Activated CD8-positive, alpha-beta T cell treated with anti-CD3 and anti-CD28 coated beads, Interleukin-2, amount 10 ng/mL, durations not matched to agents 7 days and 5 days (primary cell): ENCODE results near the gene KRAS. TPM values are rescaled to one million over a fixed set of nuclear protein-coding genes. Genes with fewer than 3 reads are reported as not detected.

Source experiments
- ATAC-seq: fragments of 150-1000 bp; cut with Tn5 transposase; one replicate; pipeline ENCODE4 v1.10.0; 2021; ENCODE audit warnings: moderate library complexity
- CTCF ChIA-PET: fragments of 350-600 bp; sonication (Branson Sonifier 250); formaldehyde crosslinking; loops from one replicate; lab custom pipeline; 2021; ENCODE audit warnings: antibody characterized with exemption; lab: Charles Lee
- POLR2A ChIA-PET: fragments of 350-600 bp; sonication (Branson Sonifier 250); formaldehyde crosslinking; loops from one replicate; lab custom pipeline; 2021; ENCODE audit warnings: antibody characterized with exemption; lab: Charles Lee
- DNase-seq: peaks from one replicate; pipeline ENCODE4 v3.0.0-alpha.2; 2020
- H3K27ac Mint-ChIP-seq: one replicate; pipeline ENCODE4 v1.8.0; 2021; ENCODE audit warnings: mild to moderate bottlenecking, mixed read lengths
- H3K27me3 Mint-ChIP-seq: one replicate; pipeline ENCODE4 v1.8.0; 2021; ENCODE audit warnings: low read depth, mixed read lengths
- H3K36me3 Mint-ChIP-seq: one replicate; pipeline ENCODE4 v1.8.0; 2021; ENCODE audit warnings: low read depth, mixed read lengths
- H3K4me1 Mint-ChIP-seq: one replicate; pipeline ENCODE4 v1.8.0; 2021; ENCODE audit warnings: low read depth, mixed read lengths
- H3K4me3 Mint-ChIP-seq: one replicate; pipeline ENCODE4 v1.8.0; 2021; ENCODE audit warnings: mild to moderate bottlenecking, mixed read lengths
- H3K9me3 Mint-ChIP-seq: one replicate; pipeline ENCODE4 v1.8.0; 2022; ENCODE audit warnings: mixed read lengths; ENCODE audit not compliant: insufficient read depth
- total RNA-seq, 2 experiments: library from RNA; stranded (reverse); gene quantifications; one replicate each; pipeline ENCODE4 v1.2.3, GENCODE V29; 2021

Gene KRAS
- total RNA-seq, 2 experiments from 2014 or later = 33.4 to 37.6 TPM

DNA sequence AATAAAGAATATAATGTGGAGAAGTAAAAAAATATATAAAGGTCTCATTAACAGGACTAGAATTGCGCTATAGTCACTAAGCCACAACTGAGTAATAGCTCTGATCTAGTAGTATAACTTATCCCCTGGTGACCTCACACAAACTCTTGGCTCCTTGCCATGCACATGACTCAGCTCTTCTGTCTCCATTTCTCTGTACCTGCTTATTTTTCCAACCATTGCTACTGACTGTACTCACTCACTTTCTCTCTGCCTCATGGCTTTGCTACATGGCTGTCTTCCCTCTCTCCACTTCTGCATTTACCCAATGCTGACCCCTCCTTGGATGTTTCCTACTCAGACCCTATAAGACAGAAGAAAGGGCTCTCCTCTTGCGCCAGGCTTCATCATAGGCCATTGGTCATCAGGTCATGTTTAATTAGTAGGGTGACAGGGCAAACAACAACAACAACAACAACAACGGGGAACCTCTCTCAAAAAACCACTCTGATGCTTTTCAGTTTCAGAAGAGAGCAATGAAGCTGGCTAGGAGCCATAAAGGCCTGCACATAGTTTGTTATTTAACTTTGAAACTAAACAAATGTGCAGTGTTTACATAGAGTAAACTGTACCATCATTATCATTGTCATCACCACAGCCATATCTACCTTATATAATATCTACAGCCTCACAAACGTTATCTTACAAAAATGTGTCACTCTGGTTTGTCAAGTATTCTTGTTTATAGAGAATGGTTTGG is 25.6 kb upstream of the KRAS start:
- Mint-ChIP-seq H3K27me3 (no peaks in the 10 kb centered on the region), H3K9me3 (no peaks in the 10 kb centered on the region), H3K27ac (no peak overlapping the region), H3K4me3 (no peak overlapping the region), H3K4me1 (peaks cover 23% of the 10 kb centered on the region), H3K36me3 (peaks cover 2% of the 10 kb centered on the region)
- CTCF ChIA-PET = no interaction called here
- DNase-seq = no peak
- no peak for ATAC-seq
- POLR2A ChIA-PET = no interaction called here

DNA sequence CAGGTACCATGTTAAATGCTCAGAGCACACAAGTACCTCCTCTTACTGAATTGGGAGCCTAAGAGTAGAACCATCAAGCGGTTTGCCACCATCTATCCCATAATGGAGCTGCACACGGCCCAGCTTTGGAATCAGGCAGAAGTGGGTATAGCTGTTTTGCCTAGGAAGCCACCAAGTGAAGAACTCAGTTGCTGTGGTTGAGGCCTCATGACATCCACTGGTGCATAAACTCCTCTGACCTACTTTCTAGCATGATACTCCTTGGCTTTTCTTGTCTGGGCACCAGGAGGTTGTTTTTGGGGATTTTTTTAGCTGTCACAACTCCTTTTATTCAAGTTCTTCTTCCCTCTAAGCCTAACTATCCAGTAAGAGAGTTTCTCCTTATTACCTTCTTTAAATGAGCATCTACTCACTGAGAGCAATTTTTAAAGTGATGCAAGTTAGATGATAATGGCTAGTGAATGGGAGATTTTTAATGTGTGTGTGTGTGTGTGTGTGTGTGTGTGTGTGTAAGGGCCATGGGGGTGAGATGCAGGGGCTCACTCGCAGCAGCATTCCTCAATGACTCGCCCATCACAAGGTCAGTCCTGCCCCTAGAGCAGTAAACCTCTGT is 20.9 kb upstream of the KRAS start:
- no peak for DNase-seq
- no peak for ATAC-seq
- Mint-ChIP-seq H3K4me3 (no peak overlapping the region), H3K27me3 (no peaks in the 10 kb centered on the region), H3K36me3 (no peaks in the 10 kb centered on the region), H3K9me3 (no peaks in the 10 kb centered on the region), H3K4me1 (peaks cover 11% of the 10 kb centered on the region), H3K27ac (no peak overlapping the region)
- POLR2A ChIA-PET = no interaction called here
- CTCF ChIA-PET = interaction anchor here (0.9 kb wide), 1 partner anchor 64 kb away, joined by 3 read pairs; no protein-coding TSS in a partner anchor

DNA sequence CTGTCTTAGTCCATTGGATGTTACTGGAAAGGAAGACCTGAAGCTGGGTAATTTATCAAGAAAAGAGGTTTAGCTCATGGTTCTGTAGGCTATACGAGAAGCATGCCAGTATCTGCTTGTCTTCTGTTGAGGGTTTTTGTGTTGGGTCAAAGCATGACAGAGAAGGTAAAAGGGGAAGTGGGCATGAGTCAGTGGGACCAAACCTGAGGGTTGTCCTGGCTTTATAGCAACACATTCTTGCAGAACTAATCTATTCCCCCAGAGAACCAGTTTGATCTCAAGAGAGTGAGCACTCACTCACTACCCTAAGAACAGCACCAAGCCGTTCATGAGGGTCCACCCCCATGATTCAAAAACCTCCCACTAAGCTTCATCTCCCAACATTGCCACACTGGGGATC is 19.0 kb upstream of the KRAS start:
- H3K27me3 Mint-ChIP-seq = no peaks in the 10 kb centered on the region
- H3K36me3 Mint-ChIP-seq = no peaks in the 10 kb centered on the region
- ChIA-PET POLR2A (no interaction called here), CTCF (interaction anchor here (1.7 kb wide), 1 partner anchor 28 kb away, joined by 5 read pairs; no protein-coding TSS in a partner anchor)
- DNase-seq (no peak), ATAC-seq (no peak)
- no peak overlapping the region for H3K27ac Mint-ChIP-seq
- H3K9me3 Mint-ChIP-seq = no peaks in the 10 kb centered on the region
- H3K4me3 Mint-ChIP-seq = no peak overlapping the region
- H3K4me1 Mint-ChIP-seq = peaks cover 8% of the 10 kb centered on the region

DNA sequence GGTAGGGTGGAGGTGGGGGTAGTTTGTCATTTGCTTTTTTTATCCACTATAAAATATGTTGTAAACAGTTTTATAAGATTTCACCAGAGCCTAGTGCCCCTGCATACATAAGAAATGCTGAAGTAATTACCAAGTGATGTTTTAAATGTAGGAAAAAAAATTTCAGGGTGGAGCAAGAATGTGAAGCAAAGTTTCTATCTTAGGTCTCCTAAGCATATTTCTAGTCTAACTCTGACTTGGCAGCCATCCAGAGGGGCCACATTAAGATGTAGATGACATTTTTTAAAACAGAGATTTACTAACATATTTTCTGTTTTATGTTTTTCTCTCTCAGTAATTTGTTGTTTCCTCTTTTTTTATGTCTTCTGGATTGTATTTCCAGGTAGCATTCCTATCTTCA is 15.8 kb upstream of the KRAS start:
- H3K9me3 Mint-ChIP-seq = no peaks in the 10 kb centered on the region
- H3K4me3 Mint-ChIP-seq = no peak overlapping the region
- ATAC-seq (no peak), DNase-seq (no peak)
- CTCF ChIA-PET = no interaction called here
- no peaks in the 10 kb centered on the region for H3K36me3 Mint-ChIP-seq
- no peak overlapping the region for H3K27ac Mint-ChIP-seq
- no peaks in the 10 kb centered on the region for H3K27me3 Mint-ChIP-seq
- POLR2A ChIA-PET = interaction anchor here (1.3 kb wide), 1 partner anchor 15 kb away, joined by 3 read pairs; the partner anchor contains the start of gene KRAS
- H3K4me1 Mint-ChIP-seq = peaks cover 8% of the 10 kb centered on the region

DNA sequence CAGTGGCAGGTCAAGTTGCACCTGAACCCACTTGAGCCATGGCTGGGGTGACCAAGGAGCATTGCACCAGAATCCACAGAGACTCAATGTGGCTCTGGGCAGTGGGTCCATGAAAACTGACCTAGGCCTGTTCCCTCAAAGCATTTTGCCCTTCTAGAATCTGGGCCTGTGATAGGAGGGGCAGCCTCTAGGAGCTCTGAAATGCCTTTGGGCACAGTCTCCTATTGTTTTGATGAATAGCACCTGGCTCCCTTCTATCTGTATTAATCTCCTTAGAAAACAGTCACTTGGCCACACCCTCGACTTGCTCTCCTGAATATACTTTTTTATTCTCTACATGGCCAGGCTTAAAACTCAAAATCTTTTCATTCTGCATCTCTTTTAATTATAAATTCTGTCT is 14.1 kb upstream of the KRAS start:
- ATAC-seq = no peak
- Mint-ChIP-seq H3K36me3 (no peaks in the 10 kb centered on the region), H3K4me3 (no peak overlapping the region), H3K27ac (no peak overlapping the region), H3K4me1 (peaks cover 5% of the 10 kb centered on the region), H3K27me3 (no peaks in the 10 kb centered on the region), H3K9me3 (no peaks in the 10 kb centered on the region)
- ChIA-PET POLR2A (no interaction called here), CTCF (interaction anchor here (0.9 kb wide), 1 partner anchor 23 kb away, joined by 5 read pairs; no protein-coding TSS in a partner anchor)
- no peak for DNase-seq

DNA sequence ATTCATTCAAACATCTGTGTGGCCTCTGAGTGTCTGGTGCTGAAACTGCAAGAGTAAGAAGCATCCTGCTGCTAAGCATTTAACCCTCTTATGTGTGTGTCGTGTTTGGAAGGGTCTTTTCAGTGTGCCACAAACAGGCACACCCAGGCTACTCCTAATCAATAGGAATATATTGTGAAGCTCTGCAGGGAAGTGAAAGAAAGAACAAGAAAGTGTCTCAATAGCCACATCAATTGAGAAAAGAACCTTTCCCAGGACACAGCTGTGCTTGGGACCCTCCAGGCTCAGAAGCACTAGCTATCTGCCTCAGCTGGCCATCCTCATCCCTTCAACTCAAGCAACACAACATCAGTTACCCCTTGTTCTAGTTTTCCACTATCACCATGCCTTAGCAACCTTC is 13.4 kb upstream of the KRAS start:
- no peaks in the 10 kb centered on the region for H3K36me3 Mint-ChIP-seq
- ATAC-seq (no peak), DNase-seq (no peak)
- ChIA-PET CTCF (interaction anchor here (1.4 kb wide), 1 partner anchor 23 kb away, joined by 5 read pairs; no protein-coding TSS in a partner anchor), POLR2A (no interaction called here)
- no peaks in the 10 kb centered on the region for H3K4me1 Mint-ChIP-seq
- H3K27me3 Mint-ChIP-seq = no peaks in the 10 kb centered on the region
- H3K9me3 Mint-ChIP-seq = no peaks in the 10 kb centered on the region
- H3K4me3 Mint-ChIP-seq = no peak overlapping the region
- no peak overlapping the region for H3K27ac Mint-ChIP-seq

DNA sequence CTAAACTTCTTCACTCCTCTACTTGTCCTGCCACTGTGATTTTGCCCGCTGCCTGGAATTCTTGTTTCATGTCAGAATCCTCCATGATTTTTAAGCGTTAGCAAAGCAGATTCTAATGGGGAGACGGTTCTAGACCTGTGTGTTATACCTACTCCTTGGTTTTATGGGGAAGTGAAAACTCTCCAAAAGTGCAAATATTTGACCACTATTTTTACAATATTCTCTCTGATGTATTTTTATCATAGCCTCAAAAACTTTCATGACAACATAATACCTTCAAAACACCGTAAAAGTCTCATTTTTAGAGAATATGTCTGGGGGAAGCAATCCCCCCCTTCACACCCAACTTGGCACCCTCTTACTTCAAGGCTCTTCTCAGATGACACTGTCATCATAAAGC is 12.9 kb upstream of the KRAS start:
- DNase-seq (no peak), ATAC-seq (no peak)
- no peaks in the 10 kb centered on the region for H3K4me1 Mint-ChIP-seq
- no peak overlapping the region for H3K4me3 Mint-ChIP-seq
- ChIA-PET POLR2A (no interaction called here), CTCF (interaction anchor here (1.4 kb wide), 1 partner anchor 23 kb away, joined by 5 read pairs; no protein-coding TSS in a partner anchor)
- no peaks in the 10 kb centered on the region for H3K36me3 Mint-ChIP-seq
- H3K27me3 Mint-ChIP-seq = no peaks in the 10 kb centered on the region
- H3K27ac Mint-ChIP-seq = no peak overlapping the region
- no peaks in the 10 kb centered on the region for H3K9me3 Mint-ChIP-seq

DNA sequence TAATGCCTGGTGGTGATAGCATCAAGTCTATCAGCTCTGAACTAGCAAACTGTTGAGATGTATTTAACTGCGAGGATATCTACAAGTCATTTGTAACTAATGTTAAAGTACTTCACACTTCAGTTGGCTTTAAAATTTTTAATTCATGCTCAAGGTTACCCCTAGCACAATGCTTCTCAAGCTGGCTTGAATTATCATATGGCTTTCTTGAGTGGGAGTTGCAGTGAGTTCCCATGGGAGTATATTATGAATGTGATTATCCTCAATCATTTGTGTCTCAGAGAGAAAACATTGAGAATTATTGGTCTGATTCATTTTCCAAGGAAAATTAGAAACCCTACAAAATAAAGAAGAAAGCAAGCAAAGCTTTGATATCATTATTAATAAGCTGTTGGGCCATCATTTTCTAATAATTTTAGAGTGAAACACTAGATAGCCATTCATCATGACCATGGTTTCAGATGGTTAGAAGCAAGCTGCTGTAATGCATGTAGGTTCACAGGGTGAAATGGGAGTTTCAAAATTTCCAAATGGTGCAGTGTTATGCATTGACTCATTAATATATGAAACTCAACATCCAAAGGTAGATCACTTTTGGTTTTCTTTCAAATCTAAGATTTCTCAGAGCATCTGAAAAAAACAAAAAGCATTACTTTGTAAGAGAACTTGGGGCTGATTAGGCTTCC is 11.8 kb upstream of the KRAS start:
- Mint-ChIP-seq H3K4me3 (no peak overlapping the region), H3K27me3 (no peaks in the 10 kb centered on the region), H3K9me3 (no peaks in the 10 kb centered on the region), H3K4me1 (no peaks in the 10 kb centered on the region), H3K36me3 (no peaks in the 10 kb centered on the region), H3K27ac (no peak overlapping the region)
- DNase-seq (no peak), ATAC-seq (no peak)
- ChIA-PET CTCF (no interaction called here), POLR2A (no interaction called here)

DNA sequence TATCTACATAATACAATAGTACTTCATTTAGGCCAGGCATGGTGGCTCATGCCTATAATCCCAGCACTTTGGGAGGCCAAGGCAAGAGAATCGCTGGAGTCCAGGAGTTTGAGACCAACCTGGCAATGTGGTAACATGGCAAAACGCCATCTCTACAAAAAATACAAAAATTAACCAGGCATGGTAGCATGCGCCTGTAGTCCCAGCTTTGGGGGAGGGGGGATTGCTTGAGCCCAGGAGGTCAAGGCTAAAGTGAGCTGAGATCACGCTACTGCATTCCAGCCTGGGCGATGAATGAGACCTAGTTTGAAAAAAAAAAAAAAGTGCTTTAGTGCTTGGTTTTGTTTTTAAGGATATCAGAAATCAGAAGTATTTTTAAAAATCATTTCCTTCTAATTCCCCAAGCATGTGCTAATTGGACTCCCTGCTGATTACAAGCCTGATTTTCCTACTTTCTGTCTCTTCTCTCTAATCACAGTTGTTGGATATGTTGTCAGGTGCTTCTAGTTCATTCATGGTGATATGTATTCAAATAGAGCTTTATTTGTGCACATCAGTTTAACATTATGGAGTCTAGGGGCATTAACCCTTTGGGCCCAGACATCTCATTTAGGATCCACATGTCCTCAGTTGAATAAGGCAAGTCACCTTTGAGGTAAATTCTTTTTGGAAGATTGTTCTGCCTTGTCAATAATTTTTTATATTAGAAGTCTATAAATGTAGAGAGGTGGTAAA is 7.0 kb upstream of the KRAS start:
- CTCF ChIA-PET = no interaction called here
- H3K27ac Mint-ChIP-seq = no peak overlapping the region
- H3K27me3 Mint-ChIP-seq = no peaks in the 10 kb centered on the region
- ATAC-seq (no peak), DNase-seq (no peak)
- POLR2A ChIA-PET = no interaction called here
- no peak overlapping the region for H3K4me3 Mint-ChIP-seq
- peaks cover 6% of the 10 kb centered on the region for H3K4me1 Mint-ChIP-seq
- no peaks in the 10 kb centered on the region for H3K9me3 Mint-ChIP-seq
- H3K36me3 Mint-ChIP-seq = no peaks in the 10 kb centered on the region

DNA sequence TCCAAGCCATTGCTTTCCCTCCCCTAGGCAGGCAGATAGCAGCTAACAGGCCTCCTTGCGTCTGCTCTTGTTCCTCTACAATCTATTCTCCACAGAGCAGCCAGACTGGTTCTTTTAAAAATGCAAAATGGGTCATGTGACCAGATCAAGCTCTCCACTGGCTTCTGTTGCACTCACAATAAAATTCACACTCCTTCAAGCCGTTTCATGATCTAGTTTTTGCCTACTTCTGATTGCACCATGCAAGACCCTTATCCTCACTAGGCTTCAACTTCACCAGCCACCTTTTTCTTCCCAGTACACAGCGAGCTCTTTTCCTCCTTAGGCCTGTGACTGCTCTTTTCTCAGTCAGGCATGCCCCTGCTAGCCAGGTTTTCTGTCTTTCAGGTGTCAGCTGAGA is 6.1 kb upstream of the KRAS start:
- ChIA-PET CTCF (interaction anchor here (1.5 to 3.4 kb wide), 2 partner anchors 16 to 131 kb away, joined by 5 to 17 read pairs; no protein-coding TSS in a partner anchor), POLR2A (interaction anchor here (0.8 kb wide), 1 partner anchor 15 kb away, joined by 3 read pairs; no protein-coding TSS in a partner anchor)
- DNase-seq (no peak), ATAC-seq (no peak)
- Mint-ChIP-seq H3K4me3 (no peak overlapping the region), H3K4me1 (peaks cover 8% of the 10 kb centered on the region), H3K27me3 (peaks cover 2% of the 10 kb centered on the region), H3K27ac (no peak overlapping the region), H3K36me3 (no peaks in the 10 kb centered on the region), H3K9me3 (no peaks in the 10 kb centered on the region)

DNA sequence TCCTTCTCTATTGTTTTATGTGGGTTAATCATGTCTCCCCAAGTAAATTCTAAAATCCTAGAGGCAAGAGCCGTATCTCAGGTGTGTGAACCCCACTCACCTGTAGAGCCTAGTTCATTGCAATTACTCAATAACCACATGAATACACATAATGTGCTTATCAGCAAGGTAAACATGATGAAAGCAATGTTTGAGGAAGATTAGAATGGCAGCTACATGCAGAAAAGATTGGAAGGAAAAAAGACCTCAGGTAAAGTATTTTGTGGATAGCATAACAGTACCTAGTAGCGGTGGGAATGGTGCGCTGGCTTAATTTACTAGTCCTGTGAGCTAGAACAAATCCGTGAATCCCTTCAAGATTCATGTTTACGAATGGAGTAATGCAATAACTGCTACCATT is 5.3 kb upstream of the KRAS start:
- POLR2A ChIA-PET = interaction anchor here (0.6 kb wide), 1 partner anchor 73 kb away, joined by 4 read pairs; no protein-coding TSS in a partner anchor
- peaks cover 13% of the 10 kb centered on the region for H3K4me1 Mint-ChIP-seq
- H3K9me3 Mint-ChIP-seq = no peaks in the 10 kb centered on the region
- DNase-seq (no peak), ATAC-seq (no peak)
- H3K4me3 Mint-ChIP-seq = no peak overlapping the region
- CTCF ChIA-PET = interaction anchor here (1.1 to 3.4 kb wide), 3 partner anchors 15 to 131 kb away, joined by 4 to 17 read pairs (median 5); no protein-coding TSS in a partner anchor
- peaks cover 2% of the 10 kb centered on the region for H3K27me3 Mint-ChIP-seq
- no peaks in the 10 kb centered on the region for H3K36me3 Mint-ChIP-seq
- H3K27ac Mint-ChIP-seq = no peak overlapping the region
